HCT116 (cell line): ENCODE results near the gene SLC25A39. TPM values are rescaled to one million over a fixed set of nuclear protein-coding genes. Genes with fewer than 3 reads are reported as not detected.
A peak's percentile ranks its signal among the peaks of the same experiment; 100 is the strongest.

Experiments used
- ATAC-seq: fragments of 200-7000 bp; cut with Tn5 transposase; 2 replicates; pipeline ENCODE4 v1.9.1; 2020; ENCODE audit warnings: mild to moderate bottlenecking, moderate library complexity
- BruUV-seq: library from RNA; stranded (reverse); fragments of 400-500 nt; replicated peaks from 2 replicates; lab custom pipeline; 2021; lab: Mats Ljungman, UMichigan
- CTCF ChIA-PET: fragments of 300-600 bp; sonication (Branson Sonifier 250); formaldehyde crosslinking; loops from one replicate; lab custom pipeline; 2021; ENCODE audit warnings: antibody characterized with exemption; lab: Charles Lee
- POLR2A ChIA-PET: fragments of 300-600, 350-600 bp; sonication (Branson Sonifier 250); formaldehyde crosslinking; loops from one replicate; lab custom pipeline; 2021; ENCODE audit warnings: antibody characterized with exemption; lab: Charles Lee
- RAD21 ChIA-PET, 2 experiments: fragments of 300-600 bp; sonication (Branson Sonifier 250); formaldehyde crosslinking; loops; one replicate each; lab custom pipeline; 2023; ENCODE audit warnings: low total read pairs in 2 of 2; ENCODE audit not compliant: uncharacterized antibody in 2 of 2, unreplicated experiment in 2 of 2, low non-redundant PET in 1 of 2; lab: Charles Lee
- DNase-seq: peaks from one replicate; pipeline ENCODE4 v3.0.0-alpha.2; 2010; ENCODE audit warnings: low read depth, low spot score
- H2AFZ ChIP-seq: fragments of 200-600 bp; shearing (Covaris generic), sonication (generic); 2 replicates; pipeline ENCODE4 v1.6.1; 2017; ENCODE audit warnings: low read depth, mixed run types, mixed read lengths, antibody characterized with exemption, low read length; ENCODE audit not compliant: poor library complexity, severe bottlenecking
- H3K27ac ChIP-seq: 2 replicates; pipeline ENCODE4 v1.5.1; 2012; ENCODE audit warnings: low read depth, low read length
- H3K27me3 ChIP-seq: fragments of 200-600 bp; sonication (generic); 2 replicates; pipeline ENCODE4 v1.6.1; 2016; ENCODE audit warnings: mixed run types, low read length, mixed read lengths; ENCODE audit not compliant: insufficient read depth
- H3K36me3 ChIP-seq, 2 experiments: fragments of 200-500 bp in 1 of 2; fragments of 200-600 bp in 1 of 2; sonication (Bioruptor generic) in 1 of 2; sonication (generic) in 1 of 2; 2 replicates each; pipeline versions ENCODE4 v1.5.1 to v1.6.1; 2014 to 2016; ENCODE audit warnings: low read length in 2 of 2, inconsistent platforms in 1 of 2, mixed read lengths in 1 of 2, mixed run types in 1 of 2; ENCODE audit not compliant: insufficient read depth in 2 of 2, control insufficient read depth in 1 of 2
- H3K4me1 ChIP-seq, 2 experiments: fragments of 200-600 bp in 1 of 2; sonication (generic) in 1 of 2; 2 replicates each; pipeline versions ENCODE4 v1.5.1 to v1.6.1; 2012 to 2017; ENCODE audit warnings: low read length in 2 of 2, inconsistent platforms in 1 of 2, mild to moderate bottlenecking in 1 of 2, mixed read lengths in 1 of 2, mixed run types in 1 of 2, moderate library complexity in 1 of 2; ENCODE audit not compliant: insufficient read depth in 2 of 2, control insufficient read depth in 1 of 2
- H3K4me2 ChIP-seq: fragments of 200-600 bp; sonication (generic); 2 replicates; pipeline ENCODE4 v1.6.1; 2017; ENCODE audit warnings: mixed run types, low read length, mixed read lengths
- H3K4me3 ChIP-seq, 2 experiments: fragments of 200-600 bp in 1 of 2; sonication (generic) in 1 of 2; replicated peaks in 1 of 2; 2 replicates each; pipeline ENCODE4 v1.5.1; 2011 to 2016; ENCODE audit warnings: low read length in 2 of 2, control low read depth in 1 of 2, low read depth in 1 of 2, mild to moderate bottlenecking in 1 of 2, mixed read lengths in 1 of 2, mixed run types in 1 of 2
- H3K79me2 ChIP-seq: fragments of 200-600 bp; sonication (generic); 2 replicates; pipeline ENCODE4 v1.6.1; 2017; ENCODE audit warnings: mild to moderate bottlenecking, mixed run types, low read length, moderate library complexity, mixed read lengths; ENCODE audit not compliant: insufficient read depth
- H3K9ac ChIP-seq: fragments of 200-600 bp; sonication (generic); 2 replicates; pipeline ENCODE4 v1.6.1; 2016; ENCODE audit warnings: low read length, mixed read lengths
- H3K9me2 ChIP-seq: fragments of 200-600 bp; sonication (generic), shearing (Covaris generic); 2 replicates; pipeline ENCODE4 v1.6.1; 2017; ENCODE audit warnings: mixed run types, mild to moderate bottlenecking, moderate library complexity; ENCODE audit not compliant: insufficient read depth
- H3K9me3 ChIP-seq, 2 experiments: fragments of 200-500 bp in 1 of 2; fragments of 200-600 bp in 1 of 2; sonication (Bioruptor generic) in 1 of 2; sonication (generic) in 1 of 2; 2 replicates each; pipeline ENCODE4 v1.6.1; 2014 to 2017; ENCODE audit warnings: low read length in 2 of 2, mixed read lengths in 2 of 2, inconsistent platforms in 1 of 2, low read depth in 1 of 2, mild to moderate bottlenecking in 1 of 2, mixed run types in 1 of 2, moderate library complexity in 1 of 2; ENCODE audit not compliant: control insufficient read depth in 1 of 2, insufficient read depth in 1 of 2
- H4K20me1 ChIP-seq: fragments of 200-600 bp; sonication (generic), shearing (Covaris generic); 2 replicates; pipeline ENCODE4 v1.6.1; 2017; ENCODE audit warnings: mixed run types, mild to moderate bottlenecking, moderate library complexity; ENCODE audit not compliant: insufficient read depth
- CBX3 ChIP-seq: IDR thresholded peaks from 2 replicates; pipeline ENCODE4 v1.6.1; 2012; ENCODE audit warnings: low read depth
- CTCF ChIP-seq, 3 experiments: fragments of 200-600 bp in 1 of 3; sonication (generic) in 1 of 3; IDR thresholded peaks in 2 of 3; conservative IDR thresholded peaks in 1 of 3; 2 replicates each; pipeline ENCODE4 v1.5.1; 2012 to 2017; ENCODE audit warnings: low read depth in 2 of 3, low read length in 2 of 3, antibody characterized with exemption in 1 of 3, borderline replicate concordance in 1 of 3, control low read depth in 1 of 3, mild to moderate bottlenecking in 1 of 3, mixed read lengths in 1 of 3, mixed run types in 1 of 3, moderate library complexity in 1 of 3; ENCODE audit not compliant: insufficient read depth in 1 of 3
- EGR1 ChIP-seq: IDR thresholded peaks from 2 replicates; pipeline ENCODE4 v1.6.1; 2012; ENCODE audit warnings: low read depth
- ELF1 ChIP-seq: IDR thresholded peaks from 2 replicates; pipeline ENCODE4 v1.6.1; 2012; ENCODE audit warnings: low read depth, borderline replicate concordance
- EZH2 ChIP-seq: fragments of 200-600 bp; sonication (generic); IDR thresholded peaks from 2 replicates; pipeline ENCODE4 v1.6.1; 2017; ENCODE audit warnings: antibody characterized with exemption, mixed run types
- POLR2AphosphoS5 ChIP-seq: IDR thresholded peaks from 2 replicates; pipeline ENCODE4 v1.6.1; 2011; ENCODE audit warnings: mild to moderate bottlenecking, low read depth, low read length, moderate library complexity
- RAD21 ChIP-seq: IDR thresholded peaks from 2 replicates; pipeline ENCODE4 v1.6.1; 2012; ENCODE audit warnings: low read depth, mild to moderate bottlenecking
- SIN3A ChIP-seq: IDR thresholded peaks from 2 replicates; pipeline ENCODE4 v1.6.1; 2012; ENCODE audit warnings: low read depth
- ZFX ChIP-seq: fragments of 450-650 bp; IDR thresholded peaks from 2 replicates; pipeline ENCODE4 v1.6.1; 2017
- intact Hi-C: fragments of 100-400 bp; cut with micrococcal nuclease; formaldehyde crosslinking; loops from 2 replicates; pipeline ENCODE4 v1.10.0; 2022
- total RNA-seq: library from RNA; stranded (reverse); gene quantifications from one replicate; pipeline ENCODE4 v1.2.1, GENCODE V29; 2021; ENCODE audit not compliant: unreplicated experiment

The SLC25A39 gene
- total RNA-seq, 1 experiment from 2014 or later: 326 TPM

- no peaks in the 10 kb centered on the region for H3K79me2 ChIP-seq
- intact Hi-C loops: loop anchor here (10.0 kb wide), 1 partner anchor 459 kb away; the partner anchor contains the start of gene MPP2
These were observed 39.1 kb upstream of the SLC25A39 start, which contains the start of gene FAM171A2 for GRCh38 chr17:44363613-44364159. TSS of gene FAM171A2 (minus strand) at chr17:44363853. CDS start at chr17:44363714, 139 bp downstream.

More at GRCh38 chr17:44363613-44364159, 39.1 kb upstream of the SLC25A39 start, which contains the start of gene FAM171A2:
- Histone ChIP-seq H3K4me2 (peak within 1 kb of the TSS; percentile 93), H4K20me1 (no peaks in the 10 kb centered on the region), H3K4me3 (peak within 1 kb of the TSS; percentile 60 to 75), H3K4me1 (peaks cover 7 to 27% of the 10 kb centered on the region in 2 experiments; a peak in 3 of 4 replicates), H3K27ac (peak within 1 kb of the TSS; percentile 72; the same call in 1 of the 2 replicates), H3K27me3 (no peaks in the 10 kb centered on the region), H3K36me3 (no peaks in the 10 kb centered on the region), H3K9me2 (no peaks in the 10 kb centered on the region), H3K9me3 (no peaks in the 10 kb centered on the region), H3K9ac (peak within 1 kb of the TSS; percentile 74), H2AFZ (peak within 1 kb of the TSS; percentile 14)
- TF ChIP-seq ELF1: no peak
- TF ChIP-seq EZH2: no peak
- TF ChIP-seq ZFX: peak; percentile 37; the same call in 1 of the 2 replicates
- TF ChIP-seq POLR2AphosphoS5: peak; percentile 79
- TF ChIP-seq EGR1: no peak
- no peak for TF ChIP-seq RAD21
- no peak for TF ChIP-seq CBX3
- peak; percentile 26 to 56 (median 42); a peak in 5 of 6 replicates for TF ChIP-seq CTCF (IDR thresholded peaks at IDR 0.05 in 2 of 3, conservative IDR thresholded peaks at IDR 0.05 in 1 of 3; ENCODE audit: borderline replicate concordance in 1 of 3, insufficient read depth in 1 of 3, low read depth in 2 of 3, low read length in 2 of 3)
- no peak for TF ChIP-seq SIN3A
- ChIA-PET RAD21 (no interaction called here), CTCF (interaction anchor here (0.7 to 2.1 kb wide), 14 partner anchors 8 to 426 kb away, joined by 3 to 12 read pairs (median 5); partner anchors contain the start of genes GRN and HROB), POLR2A (interaction anchor here (0.6 to 1.0 kb wide), 2 partner anchors 22 to 164 kb away, joined by 3 read pairs; partner anchors contain the start of gene ATXN7L3)
- no TSS peak for BruUV-seq
- DNase-seq (no peak), ATAC-seq (peak; percentile 87)
